A549 treated with ZK216348 at 1 μM for 4 hours (cell line): ENCODE measurements around the gene SPANXB1. TPM values are rescaled to one million over a fixed set of nuclear protein-coding genes. Genes with fewer than 3 reads are reported as not detected.

Experiments
- total RNA-seq: library from RNA; stranded (reverse); fragments of 200-300 nt; extraction: Qiagen RNA extraction; gene quantifications from 5 replicates; pipeline ENCODE4 v1.2.3, GENCODE V29; 2022; ENCODE audit warnings: low read depth

The SPANXB1 gene
- total RNA-seq, result 2.2 to 3.1 TPM (median 2.3 TPM) in 5 replicates

GRCh38 chrX:141002568-141002967, at the start of gene SPANXB1:
Gene SPANXB1, plus strand, starts transcription at chrX:141002594. Its CDS starts 100 bp downstream, at chrX:141002694.

Other genes with a start within 250 kb of the SPANXB1 start
- 69.6 to 106 TPM (median 99.9 TPM) in 5 replicates for gene LDOC1, start 174.5 kb downstream of the SPANXB1 start, total RNA-seq
- 0.74 to 2.4 TPM (median 0.76 TPM) in 3 of 5 replicates, not detected in the others for gene SPANXC, start 239.9 kb downstream of the SPANXB1 start, total RNA-seq